H1 (cell line): Measurements from ENCODE around the gene ATP2B3. TPM values are rescaled to one million over a fixed set of nuclear protein-coding genes. Genes with fewer than 3 reads are reported as not detected.

ENCODE experiments used
- BACH1 ChIP-seq: IDR thresholded peaks from 2 replicates; pipeline ENCODE4 v1.6.1; 2012; ENCODE audit warnings: low read length, improper control_type of control experiment
- KDM1A ChIP-seq: fragments of 200-600, 300-600 bp; sonication (generic); IDR thresholded peaks from 2 replicates; pipeline ENCODE4 v1.7.1; 2016; ENCODE audit warnings: mild to moderate bottlenecking, low read length, borderline replicate concordance
- SIN3A ChIP-seq, 2 experiments: IDR thresholded peaks in 1 of 2; conservative IDR thresholded peaks in 1 of 2; 2 replicates each; pipeline ENCODE4 v1.6.1; 2011 to 2012; ENCODE audit warnings: low read length in 2 of 2, improper control_type of control experiment in 1 of 2, low read depth in 1 of 2, mild to moderate bottlenecking in 1 of 2
- ZNF274 ChIP-seq: IDR thresholded peaks from 2 replicates; pipeline ENCODE4 v1.7.0; 2012; ENCODE audit warnings: low read length, borderline replicate concordance; ENCODE audit errors: extremely low read depth
- polyA plus RNA-seq, 7 experiments: library from polyadenylated mRNA; depleted of rRNA in 3 of 7; stranded (reverse) in 5 of 7; unstranded in 2 of 7; fragments of >200 nt in 5 of 7; fragments of 200-250 nt in 2 of 7; gene quantifications; 1 replicate in 5 of 7; 2 replicates in 1 of 7; 4 replicates in 1 of 7; pipeline versions ENCODE4 v1.2.1 to v1.2.3, GENCODE V29; 2011 to 2013; ENCODE audit warnings: missing spikeins in 2 of 7, mixed read lengths in 2 of 7
- total RNA-seq: library from RNA; stranded (reverse); fragmentation: NEBNext Ultra II Directional; extraction: Animal tissue kit (Norgen Biotek cat#: 25700); gene quantifications from 2 replicates; pipeline ENCODE4 v1.2.1, GENCODE V29; 2021

The ATP2B3 gene
- total and polyA plus RNA-seq, 2 of the 8 experiments (the other 6 are each of a cell fraction or from before 2014, with no cell fraction given) = 0.14 to 0.19 TPM

DNA sequence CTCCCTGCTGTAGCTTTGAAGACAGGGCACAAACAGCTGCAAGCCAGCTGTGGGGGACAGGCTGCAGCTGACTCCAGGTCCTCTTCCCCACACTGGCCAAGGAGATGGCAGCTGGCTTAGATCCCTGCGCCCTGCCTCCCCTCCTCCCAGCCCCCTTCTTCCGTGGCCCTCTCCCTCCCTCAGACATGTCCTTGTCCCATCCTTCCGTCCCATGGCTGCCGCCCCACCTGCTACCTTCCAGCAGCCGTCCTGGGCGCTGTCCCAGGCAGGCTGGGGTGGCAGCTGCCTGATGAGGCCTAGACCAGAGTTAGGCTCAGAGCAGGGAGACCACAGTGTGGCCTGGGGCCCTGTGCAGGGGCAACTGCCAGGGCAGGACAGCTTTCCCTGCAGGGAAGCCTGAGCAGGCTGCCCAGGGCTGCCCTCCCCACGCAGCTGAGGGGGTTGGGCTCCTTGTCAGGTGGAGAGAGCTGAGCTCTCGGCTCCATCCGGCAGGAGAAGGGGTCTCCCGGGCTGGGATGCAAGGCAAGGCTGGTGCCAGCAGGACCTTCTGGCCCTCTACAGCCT is 26.0 kb upstream of the ATP2B3 start (continued):
- TF ChIP-seq BACH1 (no peak), KDM1A (no peak), ZNF274 (no peak), SIN3A (conservative IDR thresholded peaks at IDR 0.05 in 1 of 2, IDR thresholded peaks at IDR 0.05 in 1 of 2; ENCODE audit: low read depth in 1 of 2, low read length in 2 of 2) (no peak)
